Ectodermal cell (in vitro differentiated cells): ENCODE data around the gene GARIN3. TPM values are rescaled to one million over a fixed set of nuclear protein-coding genes. Genes with fewer than 3 reads are reported as not detected.
"Not testable (repeated sequence)": the region's sequence is repeated elsewhere in the genome, so short reads cannot be mapped to it uniquely, and the experiment has no call there.

ENCODE experiments used
- H3K27ac ChIP-seq: 2 replicates; pipeline ENCODE4 v1.7.0; 2013; ENCODE audit warnings: mild to moderate bottlenecking, low read depth, low read length; ENCODE audit not compliant: insufficient read depth, poor library complexity, severe bottlenecking
- H3K27me3 ChIP-seq: 2 replicates; pipeline ENCODE4 v1.7.0; 2013; ENCODE audit warnings: mild to moderate bottlenecking, low read length; ENCODE audit not compliant: insufficient read depth, control insufficient read depth, poor library complexity, severe bottlenecking
- H3K36me3 ChIP-seq: one replicate; pipeline ENCODE4 v1.7.0; 2013; ENCODE audit warnings: low read length; ENCODE audit not compliant: control insufficient read depth, insufficient read depth
- H3K4me1 ChIP-seq: one replicate; pipeline ENCODE4 v1.7.0; 2013; ENCODE audit warnings: low read length; ENCODE audit not compliant: control insufficient read depth, insufficient read depth
- H3K4me3 ChIP-seq: 2 replicates; pipeline ENCODE4 v1.7.0; 2013; ENCODE audit warnings: low read depth, low read length, control low read depth; ENCODE audit not compliant: insufficient read depth
- H3K9me3 ChIP-seq: 2 replicates; pipeline ENCODE4 v1.7.0; 2013; ENCODE audit warnings: mild to moderate bottlenecking, low read length, moderate library complexity; ENCODE audit not compliant: control insufficient read depth
- WGBS, 2 experiments: methylation state at CpG; one replicate each; pipeline ENCODE4 v1.1.7; 2013; ENCODE audit warnings: missing lambda C conversion rate in 2 of 2; 5-methylcytosine and 5-hydroxymethylcytosine counted together
- polyA plus RNA-seq, 4 experiments: library from polyadenylated mRNA; stranded (reverse); fragments of 50-300 nt; gene quantifications; one replicate each; pipeline ENCODE4 v1.2.3, GENCODE V29; 2013

The GARIN3 gene
- polyA plus RNA-seq (2013, experiment 1 of 4): not detected
- polyA plus RNA-seq (2013, experiment 2 of 4): not detected
- polyA plus RNA-seq (2013, experiment 3 of 4): not detected
- polyA plus RNA-seq (2013, experiment 4 of 4): not detected

- Histone ChIP-seq H3K4me3 (no peak within 1 kb of the TSS), H3K27me3 (no peaks in the 10 kb centered on the region)
These were observed at the start of gene GARIN3 for GRCh38 chr5:157166214-157167213. Gene GARIN3, minus strand, starts transcription at chr5:157166264. Its CDS starts 96 bp downstream, at chr5:157166168.

DNA sequence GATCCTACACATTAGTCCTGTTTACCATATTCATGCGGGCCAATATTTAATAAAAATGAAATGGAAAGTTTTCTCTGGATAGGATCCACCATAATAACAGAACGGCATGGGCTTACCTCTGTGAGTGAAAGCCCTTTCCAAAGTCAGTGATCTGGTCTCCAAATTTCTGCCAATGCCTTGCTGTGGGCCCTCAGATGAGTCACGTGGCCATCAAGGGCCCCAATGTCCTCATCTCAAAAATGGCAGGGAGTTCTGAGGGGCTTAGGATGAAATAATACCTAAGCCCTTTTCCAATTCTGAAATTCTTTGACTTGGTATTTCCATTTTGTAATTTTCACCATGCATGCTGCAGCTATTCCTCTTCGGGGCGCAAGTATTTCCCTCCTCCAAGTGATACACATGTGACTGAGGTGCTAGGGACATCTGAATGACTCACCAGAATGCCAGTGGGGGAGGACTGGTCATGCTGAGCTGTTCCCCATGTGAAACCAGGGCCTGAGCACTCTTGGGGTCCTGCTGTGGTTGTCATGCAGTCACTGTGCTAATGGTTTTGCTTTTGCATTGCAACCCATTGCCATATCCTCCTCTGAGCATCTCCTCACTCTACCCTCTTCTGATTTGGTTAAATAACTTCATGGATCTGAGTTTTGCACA, 49.6 kb upstream of the GARIN3 start:
- Histone ChIP-seq H3K4me3 (no peak overlapping the region), H3K27me3 (no peaks in the 10 kb centered on the region), H3K27ac (no peak overlapping the region), H3K9me3 (no peaks in the 10 kb centered on the region), H3K36me3 (no peaks in the 10 kb centered on the region), H3K4me1 (no peaks in the 10 kb centered on the region)
- 94 to 96% methylated on average over 5 of the region's 5 CpGs for WGBS, 2 experiments

More at GRCh38 chr5:157166214-157167213, at the start of gene GARIN3:
- Histone ChIP-seq H3K36me3 (no peaks in the 10 kb centered on the region), H3K9me3 (no peaks in the 10 kb centered on the region), H3K27ac (no peak within 1 kb of the TSS), H3K4me1 (peaks cover 2% of the 10 kb centered on the region)
- 87 to 92% methylated on average over 7 of the region's 7 CpGs for WGBS, 2 experiments

DNA sequence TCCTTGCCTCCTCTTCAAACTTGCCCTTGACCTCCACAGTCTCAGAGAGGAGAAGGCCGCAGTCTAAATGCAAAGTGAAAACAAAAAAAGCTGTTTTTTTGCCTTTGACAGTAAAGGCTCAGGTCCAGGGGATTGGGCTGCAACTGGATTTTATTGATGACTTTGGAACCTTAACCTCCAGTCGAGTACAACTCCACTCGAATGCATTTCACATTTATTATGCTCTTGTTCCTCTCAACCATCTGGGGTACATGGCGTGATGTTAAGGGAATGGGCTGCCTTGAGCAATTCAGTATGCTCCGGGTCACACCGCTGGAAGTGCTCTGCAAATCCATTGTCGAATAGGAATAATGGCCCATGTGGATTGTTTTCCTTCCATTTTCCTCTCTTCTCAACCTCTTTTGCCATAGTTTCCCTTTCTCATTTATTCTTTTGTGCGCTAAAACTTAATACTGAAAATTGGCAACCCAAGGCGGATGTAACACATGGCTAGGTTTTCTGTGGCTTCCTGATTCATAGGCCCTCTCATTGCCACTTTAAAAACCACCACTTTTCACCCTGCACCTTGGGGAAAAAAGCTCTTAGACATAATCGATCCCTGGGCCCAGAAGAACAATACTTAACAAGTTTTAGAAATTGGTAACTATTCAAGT, 48.9 kb upstream of the GARIN3 start:
- WGBS, 2 experiments: 92% methylated on average over 10 of the region's 10 CpGs
- H3K36me3 ChIP-seq: no peaks in the 10 kb centered on the region
- H3K27me3 ChIP-seq: no peaks in the 10 kb centered on the region
- H3K4me3 ChIP-seq: no peak overlapping the region
- no peaks in the 10 kb centered on the region for H3K9me3 ChIP-seq
- H3K27ac ChIP-seq: no peak overlapping the region
- H3K4me1 ChIP-seq: no peaks in the 10 kb centered on the region

DNA sequence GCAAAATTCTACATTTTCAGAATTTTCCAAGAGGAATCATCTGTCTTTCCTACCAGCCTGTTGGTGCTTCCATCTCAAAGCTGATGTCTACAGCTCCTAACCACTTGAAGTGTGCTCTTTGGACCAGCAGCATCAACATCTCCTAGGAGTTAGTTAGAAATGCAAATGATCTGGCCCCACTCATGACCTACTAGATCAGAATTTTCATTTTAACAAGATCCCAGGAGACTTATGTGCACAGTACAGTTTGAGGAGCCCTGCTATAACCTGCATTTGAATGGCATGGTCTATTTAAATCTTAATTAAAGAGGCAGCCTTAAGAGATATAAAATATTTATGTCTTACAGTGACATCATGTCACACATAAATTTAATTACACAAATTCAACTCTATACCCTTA, 48.4 kb upstream of the GARIN3 start:
- no peaks in the 10 kb centered on the region for H3K27me3 ChIP-seq
- H3K36me3 ChIP-seq: no peaks in the 10 kb centered on the region
- no peaks in the 10 kb centered on the region for H3K4me1 ChIP-seq
- H3K27ac ChIP-seq: no peak overlapping the region
- H3K9me3 ChIP-seq: no peaks in the 10 kb centered on the region
- H3K4me3 ChIP-seq: no peak overlapping the region

- WGBS, 2 experiments: 90 to 95% methylated on average over 7 of the region's 7 CpGs
- Histone ChIP-seq H3K27ac (no peak overlapping the region), H3K27me3 (no peaks in the 10 kb centered on the region), H3K4me1 (no peaks in the 10 kb centered on the region), H3K9me3 (no peaks in the 10 kb centered on the region), H3K4me3 (no peak overlapping the region), H3K36me3 (no peaks in the 10 kb centered on the region)
These were observed 47.6 kb upstream of the GARIN3 start for GRCh38 chr5:157213527-157214243.

DNA sequence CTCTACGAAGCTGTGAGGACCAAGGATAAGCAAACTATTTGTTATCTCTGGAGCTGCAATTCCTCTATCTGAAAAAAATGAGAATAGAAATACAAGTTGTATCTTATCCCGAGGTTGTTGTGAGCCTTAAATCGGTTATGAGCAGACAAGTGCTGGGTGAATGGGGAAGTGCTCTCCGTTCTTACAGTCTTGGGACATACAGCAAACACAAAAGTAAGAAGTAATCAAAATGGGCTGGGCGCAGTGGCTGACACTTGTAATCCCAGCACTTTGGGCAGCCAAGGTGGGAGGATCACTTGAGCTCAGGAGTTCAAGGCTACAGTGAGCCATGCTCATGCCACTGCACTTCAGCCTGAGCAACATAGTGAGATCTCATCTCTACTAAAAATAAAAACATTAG, 46.2 kb upstream of the GARIN3 start:
- Histone ChIP-seq H3K27me3 (no peaks in the 10 kb centered on the region), H3K27ac (no peak overlapping the region), H3K4me3 (no peak overlapping the region), H3K4me1 (no peaks in the 10 kb centered on the region), H3K9me3 (no peaks in the 10 kb centered on the region), H3K36me3 (no peaks in the 10 kb centered on the region)
- WGBS, 2 experiments: 93 to 94% methylated on average over 5 of the region's 5 CpGs

DNA sequence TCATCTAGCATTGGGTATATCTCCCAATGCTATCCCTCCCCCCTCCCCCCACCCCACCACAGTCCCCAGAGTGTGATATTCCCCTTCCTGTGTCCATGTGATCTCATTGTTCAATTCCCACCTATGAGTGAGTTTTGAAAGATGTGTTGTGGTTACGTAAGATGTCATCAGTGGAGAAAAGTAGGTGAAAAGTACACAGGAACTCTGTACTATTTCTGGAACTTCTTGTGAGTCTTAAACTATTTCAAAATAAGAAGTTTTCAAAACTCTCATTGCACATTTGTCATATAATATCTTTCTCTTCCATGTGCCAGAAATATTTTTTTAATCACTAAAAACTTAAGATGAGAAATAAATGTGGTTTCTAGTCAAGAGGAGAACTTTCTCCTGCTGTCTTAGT, 44.6 kb upstream of the GARIN3 start:
- H3K4me1 ChIP-seq, H3K36me3 ChIP-seq, H3K9me3 ChIP-seq, H3K27me3 ChIP-seq, H3K27ac ChIP-seq, H3K4me3 ChIP-seq: not testable (repeated sequence)
- 100% methylated on average over 1 of the region's 1 CpG; no CpG with 5 or more reads in 1 of the 2 experiments for WGBS, 2 experiments

- no peak overlapping the region for H3K27ac ChIP-seq
- 89 to 95% methylated on average over 6 of the region's 6 CpGs for WGBS, 2 experiments
- no peak overlapping the region for H3K4me3 ChIP-seq
- H3K9me3 ChIP-seq: peaks cover 3% of the 10 kb centered on the region
- no peaks in the 10 kb centered on the region for H3K27me3 ChIP-seq
- H3K36me3 ChIP-seq: no peaks in the 10 kb centered on the region
- no peaks in the 10 kb centered on the region for H3K4me1 ChIP-seq
These were observed 39.6 kb upstream of the GARIN3 start for GRCh38 chr5:157205708-157206107.

- no peaks in the 10 kb centered on the region for H3K27me3 ChIP-seq
These were observed 38.7 kb upstream of the GARIN3 start for GRCh38 chr5:157204765-157205164.

More at GRCh38 chr5:157204765-157205164, 38.7 kb upstream of the GARIN3 start:
- Histone ChIP-seq H3K4me3 (no peak overlapping the region), H3K4me1 (no peaks in the 10 kb centered on the region), H3K9me3 (peaks cover 3% of the 10 kb centered on the region), H3K36me3 (no peaks in the 10 kb centered on the region), H3K27ac (no peak overlapping the region)
- 89 to 93% methylated on average over 3 to 4 of the region's 4 CpGs for WGBS, 2 experiments
